SK-N-SH (cell line): ENCODE results near the gene SLC66A1.

ENCODE experiments used
- CHD2 ChIP-seq: fragments of 150-350 bp; IDR thresholded peaks from 2 replicates; pipeline ENCODE4 v1.6.1; 2018; ENCODE audit warnings: low read length; ENCODE audit not compliant: partially characterized antibody
- CTCF ChIP-seq: fragments of 200-600 bp; sonication (generic); IDR thresholded peaks from 2 replicates; pipeline ENCODE4 v1.6.1; 2017; ENCODE audit warnings: antibody characterized with exemption, mild to moderate bottlenecking, moderate library complexity
- EZH2phosphoT487 ChIP-seq: fragments of 200-600 bp; sonication (generic); IDR thresholded peaks from 2 replicates; pipeline ENCODE4 v1.6.1; 2017; ENCODE audit warnings: low read depth, mixed run types, mild to moderate bottlenecking, antibody characterized with exemption, moderate library complexity, borderline replicate concordance
- FOXM1 ChIP-seq: IDR thresholded peaks from 2 replicates; pipeline ENCODE4 v1.4.0; 2012; ENCODE audit warnings: low read depth, mild to moderate bottlenecking
- GABPA ChIP-seq: IDR thresholded peaks from 2 replicates; pipeline ENCODE4 v1.4.0; 2012; ENCODE audit warnings: low read depth, mild to moderate bottlenecking
- JUND ChIP-seq: IDR thresholded peaks from 2 replicates; pipeline ENCODE4 v1.4.0; 2012
- POLR2AphosphoS5 ChIP-seq: IDR thresholded peaks from 2 replicates; pipeline ENCODE4 v1.6.1; 2012; ENCODE audit warnings: low read depth, low read length
- SMC3 ChIP-seq: IDR thresholded peaks from 2 replicates; pipeline ENCODE4 v1.6.1; 2012; ENCODE audit warnings: low read depth, low read length, improper control_type of control experiment
- TAF1 ChIP-seq: IDR thresholded peaks from 2 replicates; pipeline ENCODE4 v1.6.1; 2012; ENCODE audit warnings: low read depth, mild to moderate bottlenecking, low read length, moderate library complexity, borderline replicate concordance
- TF ChIP-seq, protein P1 (sequence below): IDR thresholded peaks from 2 replicates; pipeline ENCODE4 v1.4.0; 2012; ENCODE audit warnings: low read depth
- TF ChIP-seq, protein P2 (sequence below): IDR thresholded peaks from 2 replicates; pipeline ENCODE4 v1.4.0; 2012; ENCODE audit warnings: low read depth, borderline replicate concordance
- TF ChIP-seq, protein P3 (sequence below): fragments of 150-350 bp; IDR thresholded peaks from 2 replicates; pipeline ENCODE4 v1.6.1; 2016; ENCODE audit warnings: mild to moderate bottlenecking, low read depth, low read length

GRCh38 chr1:19350566-19350965 lies 38.4 kb downstream of the SLC66A1 start:
- TF ChIP-seq SMC3 (no peak), POLR2AphosphoS5 (no peak), CTCF (no peak), CHD2 (no peak), EZH2phosphoT487 (no peak), FOXM1 (no peak), JUND (no peak), TAF1 (no peak), GABPA (no peak)
- TF ChIP-seq, protein P1, sequence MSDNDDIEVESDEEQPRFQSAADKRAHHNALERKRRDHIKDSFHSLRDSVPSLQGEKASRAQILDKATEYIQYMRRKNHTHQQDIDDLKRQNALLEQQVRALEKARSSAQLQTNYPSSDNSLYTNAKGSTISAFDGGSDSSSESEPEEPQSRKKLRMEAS = no peak
- TF ChIP-seq, protein P2, sequence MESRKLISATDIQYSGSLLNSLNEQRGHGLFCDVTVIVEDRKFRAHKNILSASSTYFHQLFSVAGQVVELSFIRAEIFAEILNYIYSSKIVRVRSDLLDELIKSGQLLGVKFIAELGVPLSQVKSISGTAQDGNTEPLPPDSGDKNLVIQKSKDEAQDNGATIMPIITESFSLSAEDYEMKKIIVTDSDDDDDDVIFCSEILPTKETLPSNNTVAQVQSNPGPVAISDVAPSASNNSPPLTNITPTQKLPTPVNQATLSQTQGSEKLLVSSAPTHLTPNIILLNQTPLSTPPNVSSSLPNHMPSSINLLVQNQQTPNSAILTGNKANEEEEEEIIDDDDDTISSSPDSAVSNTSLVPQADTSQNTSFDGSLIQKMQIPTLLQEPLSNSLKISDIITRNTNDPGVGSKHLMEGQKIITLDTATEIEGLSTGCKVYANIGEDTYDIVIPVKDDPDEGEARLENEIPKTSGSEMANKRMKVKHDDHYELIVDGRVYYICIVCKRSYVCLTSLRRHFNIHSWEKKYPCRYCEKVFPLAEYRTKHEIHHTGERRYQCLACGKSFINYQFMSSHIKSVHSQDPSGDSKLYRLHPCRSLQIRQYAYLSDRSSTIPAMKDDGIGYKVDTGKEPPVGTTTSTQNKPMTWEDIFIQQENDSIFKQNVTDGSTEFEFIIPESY = no peak
- TF ChIP-seq, protein P3, sequence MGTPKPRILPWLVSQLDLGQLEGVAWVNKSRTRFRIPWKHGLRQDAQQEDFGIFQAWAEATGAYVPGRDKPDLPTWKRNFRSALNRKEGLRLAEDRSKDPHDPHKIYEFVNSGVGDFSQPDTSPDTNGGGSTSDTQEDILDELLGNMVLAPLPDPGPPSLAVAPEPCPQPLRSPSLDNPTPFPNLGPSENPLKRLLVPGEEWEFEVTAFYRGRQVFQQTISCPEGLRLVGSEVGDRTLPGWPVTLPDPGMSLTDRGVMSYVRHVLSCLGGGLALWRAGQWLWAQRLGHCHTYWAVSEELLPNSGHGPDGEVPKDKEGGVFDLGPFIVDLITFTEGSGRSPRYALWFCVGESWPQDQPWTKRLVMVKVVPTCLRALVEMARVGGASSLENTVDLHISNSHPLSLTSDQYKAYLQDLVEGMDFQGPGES = no peak
